Measurements from ENCODE around the gene ATG16L1. TPM values are rescaled to one million over a fixed set of nuclear protein-coding genes. Genes with fewer than 3 reads are reported as not detected.
A peak's percentile ranks its signal among the peaks of the same experiment; 100 is the strongest.

The ATG16L1 gene
- total and polyA plus RNA-seq, 11 donors = 7.0 to 26.7 (median 15.8) TPM

- H3K4me3 ChIP-seq = no peak overlapping the region
- no peak for TF ChIP-seq POLR2A (IDR thresholded peaks at IDR 0.05)
- no peak for TF ChIP-seq CTCF (IDR thresholded peaks at IDR 0.05)
- no peak for ATAC-seq
- no peak for DNase-seq
- H3K27ac ChIP-seq = peak overlapping the region in 1 of 12 donors; percentile 37
- no peaks in the 10 kb centered on the region for H3K9me3 ChIP-seq
- no peaks in the 10 kb centered on the region for H3K27me3 ChIP-seq
- no peaks in the 10 kb centered on the region for H3K36me3 ChIP-seq
- intact Hi-C loops (cut with DNase I) = loop anchor here in 3 of 10 donors (5.0 to 10.0 kb wide), 3 partner anchors 133 to 645 kb away; no protein-coding TSS in a partner anchor
- peaks cover 0 to 66% (median 5%) of the 10 kb centered on the region in 12 donors for H3K4me1 ChIP-seq
Measured at GRCh38 chr2:233247744-233248143, 3.7 kb upstream of the ATG16L1 start.

- Histone ChIP-seq H3K27me3 (no peaks in the 10 kb centered on the region), H3K4me3 (no peak overlapping the region), H3K4me1 (peaks cover 0 to 66% (median 16%) of the 10 kb centered on the region in 12 donors), H3K27ac (peak overlapping the region in 1 of 12 donors; percentile 40), H3K9me3 (no peaks in the 10 kb centered on the region), H3K36me3 (peaks cover 0 to 6% (median 0%) of the 10 kb centered on the region in 9 donors)
- intact Hi-C loops (cut with DNase I) = loop anchor here in 3 of 10 donors (5.0 to 10.0 kb wide), 3 partner anchors 134 to 647 kb away; no protein-coding TSS in a partner anchor
- TF ChIP-seq POLR2A (IDR thresholded peaks at IDR 0.05) (no peak), CTCF (IDR thresholded peaks at IDR 0.05) (no peak)
- no peak for DNase-seq
- 73 to 79% (median 78%) methylated on average over 7 of the region's 7 CpGs for WGBS, 4 donors
- no peak for ATAC-seq
Measured at GRCh38 chr2:233248999-233249398, 2.5 kb upstream of the ATG16L1 start.

- ATAC-seq = no peak
- intact Hi-C loops (cut with DNase I) = loop anchor here in 9 of 10 donors (2.0 to 10.0 kb wide), 14 partner anchors 148 to 646 kb away; partner anchors contain the start of gene GIGYF2 (in 1 of the 9)
- peak overlapping the region in 3 of 12 donors; percentile 56 to 88 (median 86) for H3K27ac ChIP-seq
Measured at GRCh38 chr2:233250568-233250967, 905 bp upstream of the ATG16L1 start.

GRCh38 chr2:233250985-233251305 lies 528 bp upstream of the ATG16L1 start:
- TF ChIP-seq POLR2A (IDR thresholded peaks at IDR 0.05) (no peak), CTCF (IDR thresholded peaks at IDR 0.05) (no peak)
- Histone ChIP-seq H3K27me3 (no peaks in the 10 kb centered on the region), H3K9me3 (no peaks in the 10 kb centered on the region), H3K4me3 (peak overlapping the region in 11 of 12 donors; percentile 73 to 99 (median 86)), H3K4me1 (peaks cover 0 to 75% (median 20%) of the 10 kb centered on the region in 12 donors), H3K27ac (peak overlapping the region in 11 of 12 donors; percentile 56 to 94 (median 85)), H3K36me3 (peaks cover 0 to 20% (median 6%) of the 10 kb centered on the region in 9 donors)
- peak in 1 of 4 donors; percentile 1 for ATAC-seq
- intact Hi-C loops (cut with DNase I) = loop anchor here in 9 of 10 donors (2.0 to 10.0 kb wide), 14 partner anchors 149 to 646 kb away; partner anchors contain the start of gene GIGYF2 (in 1 of the 9)
- no peak for DNase-seq
- WGBS, 4 donors = 64 to 82% (median 71%) methylated on average over 1 of the region's 1 CpG

More at GRCh38 chr2:233250568-233250967, 905 bp upstream of the ATG16L1 start:
- no peak for DNase-seq
- TF ChIP-seq POLR2A (IDR thresholded peaks at IDR 0.05) = no peak
- Histone ChIP-seq H3K27me3 (no peaks in the 10 kb centered on the region), H3K4me3 (no peak overlapping the region), H3K36me3 (peaks cover 0 to 16% (median 2%) of the 10 kb centered on the region in 9 donors), H3K4me1 (peaks cover 0 to 73% (median 20%) of the 10 kb centered on the region in 12 donors), H3K9me3 (no peaks in the 10 kb centered on the region)
- 92 to 95% (median 93%) methylated on average over 9 of the region's 9 CpGs for WGBS, 4 donors

All from heart left ventricle (tissue), 16 donors.